Activated gamma-delta T cell treated with Interleukin-2 at 50 U/mL for 16 hours (primary cell): ENCODE measurements around the gene PRMT7.
A peak's percentile ranks its signal among the peaks of the same experiment; 100 is the strongest.

Experiments
- DNase-seq: peaks from one replicate; pipeline ENCODE4 v3.0.0-alpha.2; 2020

The PRMT7 gene

GRCh38 chr16:68377667-68378393, 67.0 kb downstream of the PRMT7 start:
- no peak for DNase-seq

- DNase-seq = no peak
Measured at GRCh38 chr16:68378436-68379415, 67.9 kb downstream of the PRMT7 start.

DNA sequence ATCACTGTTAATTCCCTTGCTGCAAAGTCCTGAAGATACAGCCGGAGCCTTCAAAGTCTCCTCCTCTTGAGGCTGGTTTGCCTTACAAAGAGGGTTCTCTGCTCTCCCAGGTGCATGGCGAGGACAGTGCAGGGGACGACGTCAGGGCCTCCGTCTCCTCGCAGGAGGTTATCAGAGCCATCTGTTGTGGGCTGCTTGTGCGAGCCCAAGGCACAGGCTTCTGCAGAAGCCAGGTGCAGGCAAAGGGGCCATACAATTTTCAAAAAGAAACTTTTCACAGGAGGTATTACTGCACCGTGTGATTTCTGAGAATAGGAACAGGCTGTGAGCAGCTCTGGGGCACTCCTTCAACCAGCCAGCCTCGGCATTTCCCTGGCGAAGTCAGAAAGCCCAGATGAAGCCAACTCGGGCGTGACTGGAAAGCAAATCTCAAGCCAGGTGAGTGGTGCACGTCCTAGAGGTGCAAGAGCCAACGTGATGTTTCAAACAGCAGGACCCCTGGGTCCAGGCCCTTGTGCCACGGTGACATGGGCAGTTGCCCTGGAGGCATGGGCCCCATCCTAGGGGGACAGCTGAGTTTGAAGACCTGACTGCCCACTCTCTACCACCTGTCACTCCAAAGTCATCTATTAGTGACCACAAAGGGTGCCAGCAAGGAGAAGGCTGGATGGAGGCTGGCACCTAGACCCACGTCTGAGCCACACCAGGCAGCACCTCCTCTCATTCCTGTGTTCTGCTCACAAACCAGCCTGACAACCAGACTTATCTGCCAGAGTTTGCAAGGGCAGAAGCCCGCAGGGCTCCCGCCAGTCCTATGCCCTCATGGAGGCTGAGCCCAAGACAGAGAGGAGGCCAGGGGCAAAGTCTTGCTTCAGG, 68.9 kb downstream of the PRMT7 start:
- DNase-seq = no peak

DNA sequence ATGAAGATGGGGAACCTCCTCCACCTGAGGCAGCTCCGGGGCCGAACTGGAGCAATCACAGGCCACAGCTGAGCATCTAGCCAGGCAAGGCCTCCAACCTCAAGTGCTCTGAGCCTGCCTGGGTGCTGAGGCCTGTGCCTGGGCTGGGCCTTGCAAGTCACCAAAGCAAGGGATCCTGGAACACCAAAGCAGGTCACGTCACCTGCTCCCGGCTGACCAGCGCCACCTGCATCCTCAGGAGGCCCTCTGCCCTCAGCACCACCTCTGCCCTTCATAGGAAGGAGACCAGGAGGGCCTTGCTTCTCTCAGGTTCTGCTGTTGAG, 69.5 kb downstream of the PRMT7 start:
- DNase-seq = no peak

- no peak for DNase-seq
Measured at GRCh38 chr16:68380676-68381362, 70.0 kb downstream of the PRMT7 start.

DNA sequence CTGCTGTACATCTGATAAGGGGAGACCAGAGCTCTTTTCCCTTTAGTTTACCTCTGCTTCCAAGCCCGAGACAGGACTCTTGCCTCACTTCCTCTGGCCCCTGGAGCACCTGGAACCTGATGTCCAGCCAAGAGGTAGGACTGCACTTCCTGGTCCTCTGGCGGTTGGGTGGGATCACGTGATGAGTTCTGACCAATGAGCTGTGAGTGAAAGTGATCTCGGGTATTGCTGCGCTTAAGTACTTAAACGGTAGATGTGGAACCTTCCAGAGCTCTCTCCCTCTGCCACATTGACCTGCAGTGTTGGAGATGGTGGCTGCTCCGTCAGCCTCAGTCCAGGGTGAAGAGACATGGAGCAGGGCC, 70.5 kb downstream of the PRMT7 start:
- no peak for DNase-seq

DNA sequence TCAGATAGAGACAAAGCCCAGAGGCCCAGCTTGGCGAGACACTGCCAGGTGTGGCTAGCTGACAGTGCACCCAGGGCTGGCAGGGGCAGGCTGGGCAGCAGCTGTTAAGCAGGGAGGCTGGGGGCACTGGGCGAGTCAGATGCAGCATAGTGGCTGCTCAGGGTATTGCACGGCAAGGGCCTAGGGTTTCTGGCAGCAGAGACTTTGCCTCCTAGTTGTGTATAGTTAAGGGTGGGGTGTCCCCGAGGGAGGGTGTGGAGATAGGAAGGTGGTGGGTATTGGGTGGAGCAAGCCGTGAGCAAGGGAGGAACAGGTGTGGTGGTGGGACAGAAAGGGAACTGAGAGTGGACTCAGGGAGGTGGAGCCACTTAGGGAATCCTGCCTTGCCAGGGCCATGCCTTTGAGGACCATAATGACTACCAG, 71.5 kb downstream of the PRMT7 start:
- no peak for DNase-seq

DNA sequence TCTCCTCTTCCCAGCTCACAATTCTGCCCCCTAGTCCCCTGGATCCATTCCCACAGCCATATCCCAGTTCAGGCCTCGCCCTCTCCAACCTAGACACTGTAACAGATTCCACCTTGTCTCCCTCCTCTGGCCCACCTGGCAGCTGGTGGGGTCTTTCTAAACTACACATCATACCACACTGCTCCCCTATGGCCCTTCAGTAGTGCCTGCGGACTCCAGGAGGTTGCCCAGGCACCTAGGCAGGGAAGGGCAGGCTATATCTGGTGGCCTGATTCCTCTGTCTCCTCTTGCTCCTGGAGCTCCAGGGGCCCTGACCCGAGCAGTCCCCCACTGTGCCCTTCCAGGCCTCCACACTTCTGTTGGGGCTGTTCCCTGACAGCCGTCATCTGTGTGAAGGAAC, 73.0 kb downstream of the PRMT7 start:
- no peak for DNase-seq

DNA sequence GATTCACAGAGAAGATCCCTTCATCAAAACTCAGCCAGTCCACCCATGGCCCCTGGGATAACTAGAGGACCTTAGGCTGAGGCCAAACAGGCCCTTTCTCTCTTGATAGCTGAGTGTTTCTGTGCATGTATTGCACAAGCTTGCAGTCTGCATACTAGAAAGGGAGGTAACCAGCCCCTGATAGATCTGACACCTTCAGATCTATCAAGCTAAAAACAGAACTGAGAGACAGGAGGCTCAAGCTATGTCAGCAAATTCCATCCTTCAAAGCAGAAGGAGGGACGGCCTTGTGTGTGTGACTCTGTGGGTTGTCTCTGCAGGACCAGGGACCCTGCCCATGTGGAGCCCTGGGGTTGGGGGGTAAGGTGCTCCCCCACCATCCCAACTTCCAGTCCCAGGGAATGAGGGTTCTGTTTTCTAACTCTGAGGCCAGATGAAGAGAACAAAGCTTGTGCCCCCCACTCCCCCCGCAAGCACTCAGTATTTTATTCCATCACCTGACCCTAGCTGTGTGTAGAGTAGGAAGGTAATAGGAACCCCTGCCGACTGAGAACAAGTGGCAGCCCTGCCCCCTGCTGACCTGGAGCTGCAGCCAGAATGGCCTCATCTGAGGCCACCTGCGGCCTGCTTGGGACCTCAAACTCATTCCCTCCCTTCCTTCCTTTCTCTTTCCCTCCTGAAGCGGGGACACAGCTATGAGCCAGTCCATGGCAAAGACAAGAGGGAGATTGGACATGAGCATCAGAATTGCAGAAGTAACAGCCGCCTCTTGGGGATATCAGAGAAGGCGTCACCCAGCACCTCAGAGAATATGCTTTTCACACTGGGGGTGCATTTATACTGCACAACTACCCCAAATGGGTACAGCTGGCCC, 73.7 kb downstream of the PRMT7 start:
- DNase-seq = no peak

- DNase-seq = no peak
Measured at GRCh38 chr16:68385371-68385770, 74.6 kb downstream of the PRMT7 start.

DNA sequence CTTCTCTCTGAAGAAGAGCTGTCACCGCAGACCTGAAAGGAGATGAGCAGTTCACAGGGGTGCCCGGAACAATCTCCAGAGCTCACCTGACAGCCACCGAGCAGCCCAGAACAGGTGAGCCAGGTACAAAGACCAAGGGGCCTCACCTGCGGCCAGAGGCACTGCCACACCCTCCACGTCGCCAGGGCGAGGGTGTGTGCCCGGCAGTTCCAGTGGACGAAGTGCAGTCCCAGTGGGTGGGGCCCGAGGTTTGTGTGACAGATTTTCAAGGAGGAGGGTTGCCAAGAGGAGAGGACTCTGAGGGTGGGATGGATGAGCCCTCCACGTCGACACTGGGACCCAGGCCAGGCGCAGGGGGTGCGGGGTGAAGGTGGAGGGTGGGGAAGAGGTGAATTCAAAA, 75.8 kb downstream of the PRMT7 start:
- DNase-seq = no peak

DNA sequence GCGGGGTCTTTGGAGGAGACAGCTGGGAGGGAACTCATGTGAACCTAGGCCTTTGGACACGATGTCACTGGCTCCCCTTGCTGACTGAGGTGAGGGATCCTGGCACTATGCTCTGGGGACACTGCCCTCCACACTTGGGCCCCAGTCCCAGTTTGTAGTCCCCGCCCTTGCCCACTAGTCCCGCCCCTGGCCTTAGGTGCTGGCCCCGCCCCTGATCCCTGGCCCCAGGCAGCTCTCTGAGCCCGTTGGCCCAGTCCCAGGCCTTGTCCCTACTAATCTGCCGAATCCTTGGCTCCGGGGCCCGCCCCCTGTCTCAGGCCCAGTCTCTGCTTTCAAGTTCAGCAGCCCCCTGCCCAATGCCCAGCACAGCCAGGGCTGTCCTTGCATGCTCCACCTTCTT, 76.5 kb downstream of the PRMT7 start:
- no peak for DNase-seq

GRCh38 chr16:68388124-68388523, 77.3 kb downstream of the PRMT7 start:
- DNase-seq = no peak

- no peak for DNase-seq
Measured at GRCh38 chr16:68389006-68389405, 78.2 kb downstream of the PRMT7 start.

- no peak for DNase-seq
Measured at GRCh38 chr16:68389750-68390371, 79.0 kb downstream of the PRMT7 start.

DNA sequence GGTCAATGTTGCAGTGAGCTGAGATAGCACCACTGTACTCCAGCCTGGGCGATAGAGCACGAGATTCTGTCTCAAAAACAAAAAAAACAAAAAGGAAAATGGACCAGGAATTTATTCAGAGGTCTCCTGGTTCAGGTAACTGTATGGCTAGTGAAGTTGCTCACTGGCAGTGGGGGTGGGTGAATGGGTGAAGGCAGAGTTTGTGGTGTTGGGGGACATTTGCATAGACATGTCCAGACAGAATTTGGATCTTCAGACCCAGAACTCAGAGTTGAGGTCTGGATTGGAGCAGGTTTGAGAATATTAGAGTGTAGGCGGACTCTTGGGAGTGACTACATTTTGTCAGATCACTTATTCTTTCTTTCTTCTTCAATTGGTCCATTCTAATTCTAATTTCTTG, 82.5 kb downstream of the PRMT7 start:
- DNase-seq = no peak

DNA sequence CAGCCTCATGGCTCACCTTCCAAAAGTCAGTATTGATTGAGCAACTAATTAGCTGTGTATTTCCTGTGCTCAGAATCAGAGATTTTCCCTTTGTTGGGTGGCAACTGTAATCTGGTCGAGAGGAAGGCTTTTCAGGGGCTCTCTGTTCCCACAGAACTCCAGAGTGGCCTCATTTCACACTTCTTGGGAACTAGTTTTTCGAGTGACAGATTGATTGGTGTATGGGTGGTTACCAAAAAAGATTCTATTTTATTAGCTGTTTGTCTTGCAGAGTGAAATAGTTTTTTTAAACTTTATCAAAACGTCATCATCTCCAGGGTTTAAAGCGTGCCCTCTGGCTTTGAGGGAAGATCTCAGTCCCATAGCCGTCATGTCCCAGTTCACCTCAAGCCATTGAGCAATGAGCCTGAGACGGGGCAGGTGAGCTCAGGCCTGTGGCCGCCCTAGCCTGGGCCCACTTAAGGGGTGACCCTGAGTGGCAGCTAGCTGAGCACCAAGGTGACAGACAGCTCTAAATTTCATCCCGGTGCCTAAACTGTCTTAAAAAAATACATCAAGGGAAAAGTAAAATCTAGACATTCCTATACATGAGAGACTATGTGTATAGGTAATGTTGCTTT, 84.5 kb downstream of the PRMT7 start:
- DNase-seq = no peak

GRCh38 chr16:68395815-68396214, 85.0 kb downstream of the PRMT7 start:
- DNase-seq = no peak

- DNase-seq = peak; percentile 52
Measured at GRCh38 chr16:68396481-68396880, 85.7 kb downstream of the PRMT7 start.

GRCh38 chr16:68397710-68398201, 86.9 kb downstream of the PRMT7 start:
- DNase-seq = no peak

GRCh38 chr16:68399456-68399855, 88.6 kb downstream of the PRMT7 start:
- no peak for DNase-seq
